Measurements from ENCODE around the gene ARMC9. TPM values are rescaled to one million over a fixed set of nuclear protein-coding genes. Genes with fewer than 3 reads are reported as not detected.

Gene ARMC9
- total and polyA plus RNA-seq, 4 donors: 20.5 to 51.6 (median 38.6) TPM

DNA sequence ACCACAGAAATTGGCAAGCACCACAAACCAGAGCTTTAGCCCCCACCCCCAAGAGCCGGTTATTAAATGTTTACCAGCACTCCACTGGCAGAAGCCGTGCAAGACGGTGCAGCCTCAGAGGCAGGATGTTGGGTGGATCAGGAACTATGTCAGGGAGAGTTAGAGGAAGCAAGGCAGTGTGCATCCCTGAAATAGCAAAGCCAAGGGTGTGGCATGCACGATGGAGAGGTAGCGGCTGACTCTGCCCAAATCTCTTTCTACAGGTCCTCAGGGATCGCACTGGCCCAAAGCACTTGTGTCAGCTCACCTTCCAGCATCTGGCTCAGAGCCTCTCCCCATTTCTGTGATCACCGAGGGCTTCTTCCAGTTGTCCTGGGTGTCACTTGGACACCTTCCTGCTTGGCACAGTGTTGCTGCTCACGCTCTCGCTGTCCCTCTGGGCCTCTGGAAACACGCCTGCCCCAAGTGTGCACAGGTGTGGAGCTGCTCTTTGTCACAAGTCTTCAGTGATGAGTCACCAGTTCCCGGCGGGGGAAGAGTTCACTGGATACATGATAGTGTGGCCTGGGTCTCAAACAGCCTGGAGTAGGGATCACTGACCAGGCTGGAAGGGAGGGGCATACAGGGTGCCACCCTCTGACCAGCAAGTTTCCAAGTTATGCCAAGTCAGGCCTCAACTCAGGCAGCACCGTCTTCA lies 179.7 kb downstream of the ARMC9 start:
- DNase-seq (no peak), ATAC-seq (ENCODE audit: insufficient read depth, low FRiP score) (no peak)
- no peak overlapping the region for H3K4me3 ChIP-seq
- WGBS, 2 donors: 71 to 76% methylated on average over 13 of the region's 13 CpGs
- H3K36me3 ChIP-seq (ENCODE audit: control insufficient read depth in 4 of 4, insufficient read depth in 4 of 4, low read length in 4 of 4): peaks cover 0 to 1% (median 0%) of the 10 kb centered on the region in 4 donors
- no peaks in the 10 kb centered on the region for H3K4me1 ChIP-seq (ENCODE audit: control insufficient read depth in 5 of 5, insufficient read depth in 5 of 5, low read length in 5 of 5)
- peaks cover 0 to 3% (median 0%) of the 10 kb centered on the region in 3 donors for H3K27me3 ChIP-seq (ENCODE audit: control insufficient read depth in 3 of 3, insufficient read depth in 3 of 3, low read length in 2 of 3)
- H3K27ac ChIP-seq (ENCODE audit: low read depth in 1 of 2, low read length in 1 of 2): no peak overlapping the region
- no peaks in the 10 kb centered on the region for H3K9me3 ChIP-seq (ENCODE audit: control insufficient read depth in 4 of 4, insufficient read depth in 3 of 4, low read length in 3 of 4)
- H3K9ac ChIP-seq (ENCODE audit: insufficient read depth in 1 of 2, low read length in 2 of 2): no peak overlapping the region
- TF ChIP-seq, protein P1, sequence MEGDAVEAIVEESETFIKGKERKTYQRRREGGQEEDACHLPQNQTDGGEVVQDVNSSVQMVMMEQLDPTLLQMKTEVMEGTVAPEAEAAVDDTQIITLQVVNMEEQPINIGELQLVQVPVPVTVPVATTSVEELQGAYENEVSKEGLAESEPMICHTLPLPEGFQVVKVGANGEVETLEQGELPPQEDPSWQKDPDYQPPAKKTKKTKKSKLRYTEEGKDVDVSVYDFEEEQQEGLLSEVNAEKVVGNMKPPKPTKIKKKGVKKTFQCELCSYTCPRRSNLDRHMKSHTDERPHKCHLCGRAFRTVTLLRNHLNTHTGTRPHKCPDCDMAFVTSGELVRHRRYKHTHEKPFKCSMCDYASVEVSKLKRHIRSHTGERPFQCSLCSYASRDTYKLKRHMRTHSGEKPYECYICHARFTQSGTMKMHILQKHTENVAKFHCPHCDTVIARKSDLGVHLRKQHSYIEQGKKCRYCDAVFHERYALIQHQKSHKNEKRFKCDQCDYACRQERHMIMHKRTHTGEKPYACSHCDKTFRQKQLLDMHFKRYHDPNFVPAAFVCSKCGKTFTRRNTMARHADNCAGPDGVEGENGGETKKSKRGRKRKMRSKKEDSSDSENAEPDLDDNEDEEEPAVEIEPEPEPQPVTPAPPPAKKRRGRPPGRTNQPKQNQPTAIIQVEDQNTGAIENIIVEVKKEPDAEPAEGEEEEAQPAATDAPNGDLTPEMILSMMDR (IDR thresholded peaks at IDR 0.05; ENCODE audit: control extremely low read depth, extremely low read depth): no peak

DNA sequence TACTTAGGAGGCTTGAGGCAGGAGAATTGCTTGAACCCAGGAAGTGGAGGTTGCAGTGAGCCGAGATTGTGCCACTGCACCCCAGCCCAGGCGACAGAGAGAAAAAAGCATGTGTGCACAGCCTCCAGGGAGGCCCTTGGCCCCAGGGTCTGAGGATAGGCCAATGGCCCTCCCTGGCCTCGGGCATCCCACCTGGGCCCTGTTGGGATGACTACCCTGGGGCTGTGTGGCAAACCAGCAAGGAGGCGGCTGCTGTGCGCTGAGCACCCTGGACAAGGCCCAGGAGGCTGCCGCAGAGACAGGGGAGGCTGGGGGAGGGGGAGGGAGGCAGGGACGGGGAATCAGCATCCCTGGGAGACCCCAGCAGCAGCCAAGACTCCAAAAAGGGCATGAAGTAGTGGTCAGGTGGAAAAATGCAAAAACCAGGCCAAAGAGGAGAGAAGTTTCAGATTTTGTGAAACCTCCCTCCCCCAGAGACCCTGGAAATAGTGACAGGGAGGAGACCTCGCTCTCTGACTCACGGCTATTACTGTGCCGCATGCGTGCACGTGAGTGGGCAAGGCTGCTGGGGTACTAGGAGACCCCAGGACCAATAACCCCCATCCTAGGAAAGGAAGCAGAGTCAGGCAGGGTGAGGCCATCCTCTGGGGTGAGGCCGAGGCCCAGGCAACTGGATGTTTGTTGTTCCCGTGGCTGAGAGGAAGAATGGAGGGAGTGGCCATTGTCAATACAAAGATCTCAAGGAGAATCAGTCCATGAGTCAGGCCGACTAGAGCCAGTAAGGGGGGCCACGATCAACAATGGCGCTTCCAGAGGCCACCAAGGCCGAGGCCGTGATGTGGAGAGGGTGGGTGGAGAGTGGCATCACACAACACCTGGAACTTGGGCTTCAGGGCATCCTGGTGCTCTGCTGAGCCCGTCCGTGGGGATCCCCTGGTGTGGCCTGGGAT lies 181.1 kb downstream of the ARMC9 start:
- Histone ChIP-seq H3K27ac (ENCODE audit: low read depth in 1 of 2, low read length in 1 of 2) (no peak overlapping the region), H3K27me3 (ENCODE audit: control insufficient read depth in 3 of 3, insufficient read depth in 3 of 3, low read length in 2 of 3) (peaks cover 0 to 3% (median 0%) of the 10 kb centered on the region in 3 donors), H3K4me3 (no peak overlapping the region), H3K9me3 (ENCODE audit: control insufficient read depth in 4 of 4, insufficient read depth in 3 of 4, low read length in 3 of 4) (peaks cover 0 to 1% (median 0%) of the 10 kb centered on the region in 4 donors), H3K4me1 (ENCODE audit: control insufficient read depth in 5 of 5, insufficient read depth in 5 of 5, low read length in 5 of 5) (no peaks in the 10 kb centered on the region), H3K9ac (ENCODE audit: insufficient read depth in 1 of 2, low read length in 2 of 2) (no peak overlapping the region), H3K36me3 (ENCODE audit: control insufficient read depth in 4 of 4, insufficient read depth in 4 of 4, low read length in 4 of 4) (peaks cover 0 to 1% (median 0%) of the 10 kb centered on the region in 4 donors)
- TF ChIP-seq, protein P1 (IDR thresholded peaks at IDR 0.05; ENCODE audit: control extremely low read depth, extremely low read depth): no peak
- ATAC-seq (ENCODE audit: insufficient read depth, low FRiP score) (no peak), DNase-seq (no peak)
- 83 to 89% methylated on average over 21 of the region's 21 CpGs for WGBS, 2 donors

DNA sequence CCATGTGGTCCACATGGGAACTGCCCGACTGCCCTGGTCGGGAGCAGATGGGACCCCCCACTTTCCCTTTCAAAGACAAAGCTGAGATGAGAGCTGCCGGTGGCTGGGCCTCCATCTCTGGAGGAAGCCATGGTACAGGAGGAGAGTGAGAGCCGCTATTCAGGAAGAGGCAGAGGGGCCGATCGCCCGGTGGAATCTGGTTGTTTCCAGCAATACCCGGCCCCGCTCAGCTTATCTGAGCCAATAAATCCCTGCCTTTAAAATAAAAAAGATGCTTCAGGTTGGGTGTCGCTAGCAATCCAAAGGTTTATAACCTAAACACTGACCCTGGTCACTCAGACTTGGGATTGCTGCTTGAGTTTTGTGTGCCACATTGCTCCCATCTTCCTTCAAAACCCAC lies 181.9 kb downstream of the ARMC9 start:
- Histone ChIP-seq H3K4me3 (no peak overlapping the region), H3K9ac (ENCODE audit: insufficient read depth in 1 of 2, low read length in 2 of 2) (no peak overlapping the region), H3K36me3 (ENCODE audit: control insufficient read depth in 4 of 4, insufficient read depth in 4 of 4, low read length in 4 of 4) (peaks cover 0 to 1% (median 0%) of the 10 kb centered on the region in 4 donors), H3K4me1 (ENCODE audit: control insufficient read depth in 5 of 5, insufficient read depth in 5 of 5, low read length in 5 of 5) (no peaks in the 10 kb centered on the region), H3K27ac (ENCODE audit: low read depth in 1 of 2, low read length in 1 of 2) (no peak overlapping the region), H3K9me3 (ENCODE audit: control insufficient read depth in 4 of 4, insufficient read depth in 3 of 4, low read length in 3 of 4) (peaks cover 0 to 4% (median 2%) of the 10 kb centered on the region in 4 donors), H3K27me3 (ENCODE audit: control insufficient read depth in 3 of 3, insufficient read depth in 3 of 3, low read length in 2 of 3) (peaks cover 0 to 3% (median 0%) of the 10 kb centered on the region in 3 donors)
- DNase-seq (no peak), ATAC-seq (ENCODE audit: insufficient read depth, low FRiP score) (no peak)
- 92 to 94% methylated on average over 10 of the region's 10 CpGs for WGBS, 2 donors
- TF ChIP-seq, protein P1 (IDR thresholded peaks at IDR 0.05; ENCODE audit: control extremely low read depth, extremely low read depth): no peak

Data from lung (tissue), 12 donors.